GM21526 (cell line): ENCODE results near the gene C1QL2.

ENCODE experiments used
- ATAC-seq: cut with Tn5 transposase; IDR thresholded peaks from one replicate; pipeline ENCODE4 v1.9.1; 2021; ENCODE audit warnings: moderate library complexity; ENCODE audit not compliant: unreplicated experiment, low FRiP score

Gene C1QL2

GRCh38 chr2:119158563-119159347 lies at the start of gene C1QL2:
Gene C1QL2, minus strand, starts transcription at chr2:119158751. Its CDS starts 482 bp downstream, at chr2:119158269.
- no peak for ATAC-seq

GRCh38 chr2:119207447-119207846 lies 48.9 kb upstream of the C1QL2 start:
- no peak for ATAC-seq

- ATAC-seq = no peak
Observed at GRCh38 chr2:119206201-119206600, 47.6 kb upstream of the C1QL2 start.

- no peak for ATAC-seq
Observed at GRCh38 chr2:119205001-119205706, 46.6 kb upstream of the C1QL2 start.

- no peak for ATAC-seq
Observed at GRCh38 chr2:119204525-119204924, 46.0 kb upstream of the C1QL2 start.

- no peak for ATAC-seq
Observed at GRCh38 chr2:119202610-119203310, 44.2 kb upstream of the C1QL2 start.

GRCh38 chr2:119201815-119202214 lies 43.3 kb upstream of the C1QL2 start:
- ATAC-seq = no peak

- ATAC-seq = no peak
Observed at GRCh38 chr2:119198240-119198840, 39.8 kb upstream of the C1QL2 start.

GRCh38 chr2:119197529-119198239 lies 39.1 kb upstream of the C1QL2 start:
- ATAC-seq = no peak

GRCh38 chr2:119197126-119197405 lies 38.5 kb upstream of the C1QL2 start:
- ATAC-seq = no peak

GRCh38 chr2:119196301-119197125 lies 38.0 kb upstream of the C1QL2 start:
- ATAC-seq = no peak

- ATAC-seq = no peak
Observed at GRCh38 chr2:119195887-119196286, 37.3 kb upstream of the C1QL2 start.

- no peak for ATAC-seq
Observed at GRCh38 chr2:119195001-119195400, 36.5 kb upstream of the C1QL2 start.

GRCh38 chr2:119192893-119193292 lies 34.3 kb upstream of the C1QL2 start:
- ATAC-seq = no peak

- no peak for ATAC-seq
Observed at GRCh38 chr2:119190321-119191111, 32.0 kb upstream of the C1QL2 start.

GRCh38 chr2:119184512-119184911 lies 26.0 kb upstream of the C1QL2 start:
- ATAC-seq = no peak

GRCh38 chr2:119181791-119182445 lies 23.4 kb upstream of the C1QL2 start:
- ATAC-seq = no peak

GRCh38 chr2:119181391-119181790 lies 22.8 kb upstream of the C1QL2 start:
- no peak for ATAC-seq
